Neural progenitor cell (in vitro differentiated cells): Measurements from ENCODE around the gene MVB12B. TPM values are rescaled to one million over a fixed set of nuclear protein-coding genes. Genes with fewer than 3 reads are reported as not detected.

Experiments used
- DNase-seq: peaks from one replicate; pipeline ENCODE4 v3.0.0-alpha.2; 2016; ENCODE audit warnings: low spot score
- H2AFZ ChIP-seq: fragments of 200-600 bp; sonication (generic); replicated peaks from 2 replicates; pipeline ENCODE4 v1.6.1; 2016; ENCODE audit warnings: antibody characterized with exemption
- H3F3A ChIP-seq: fragments of 200-600 bp; sonication (generic); 2 replicates; pipeline ENCODE4 v1.6.1; 2016; ENCODE audit warnings: antibody characterized with exemption, low read depth
- H3K27ac ChIP-seq: fragments of 200-600 bp; sonication (generic); 2 replicates; pipeline ENCODE4 v1.5.1; 2016; ENCODE audit warnings: mild to moderate bottlenecking
- H3K27me3 ChIP-seq: fragments of 200-600 bp; sonication (generic); 2 replicates; pipeline ENCODE4 v1.6.1; 2016; ENCODE audit warnings: mild to moderate bottlenecking, moderate library complexity
- H3K36me3 ChIP-seq: fragments of 200-600 bp; sonication (generic); 2 replicates; pipeline ENCODE4 v1.5.1; 2016
- H3K4me1 ChIP-seq: fragments of 200-600 bp; sonication (generic); 2 replicates; pipeline ENCODE4 v1.6.1; 2016; ENCODE audit warnings: mixed run types
- H3K4me2 ChIP-seq: fragments of 200-600 bp; sonication (generic); 2 replicates; pipeline ENCODE4 v1.6.1; 2016
- H3K4me3 ChIP-seq: fragments of 200-600 bp; sonication (generic); 2 replicates; pipeline ENCODE4 v1.5.1; 2016
- H3K79me2 ChIP-seq: fragments of 200-600 bp; sonication (generic); 2 replicates; pipeline ENCODE4 v1.6.1; 2016; ENCODE audit warnings: low read depth
- H3K9ac ChIP-seq: fragments of 200-600 bp; sonication (generic); 2 replicates; pipeline ENCODE4 v1.6.1; 2016
- H3K9me3 ChIP-seq: fragments of 200-600 bp; sonication (generic); 2 replicates; pipeline ENCODE4 v1.5.1; 2016; ENCODE audit warnings: low read depth
- H4K20me1 ChIP-seq: fragments of 200-600 bp; sonication (generic); 2 replicates; pipeline ENCODE4 v1.6.1; 2016; ENCODE audit warnings: low read depth
- H3K27ac Mint-ChIP-seq: 3 replicates; pipeline ENCODE4 v1.8.0; 2021; ENCODE audit warnings: mixed read lengths
- H3K27me3 Mint-ChIP-seq: 2 replicates; pipeline ENCODE4 v1.8.0; 2022; ENCODE audit warnings: low read depth, mild to moderate bottlenecking, inconsistent platforms, moderate library complexity, mixed read lengths; ENCODE audit not compliant: insufficient read depth
- H3K36me3 Mint-ChIP-seq: 3 replicates; pipeline ENCODE4 v1.8.0; 2021; ENCODE audit warnings: mixed read lengths
- H3K4me1 Mint-ChIP-seq: 3 replicates; pipeline ENCODE4 v1.8.0; 2021; ENCODE audit warnings: mixed read lengths
- H3K4me3 Mint-ChIP-seq: 3 replicates; pipeline ENCODE4 v1.8.0; 2021; ENCODE audit warnings: mild to moderate bottlenecking, moderate library complexity, mixed read lengths
- H3K9me3 Mint-ChIP-seq: 3 replicates; pipeline ENCODE4 v1.8.0; 2020; ENCODE audit warnings: mixed read lengths
- EZH2 ChIP-seq: fragments of 200-600 bp; sonication (generic); IDR thresholded peaks from 2 replicates; pipeline ENCODE4 v1.6.1; 2017; ENCODE audit warnings: antibody characterized with exemption, mild to moderate bottlenecking, moderate library complexity
- EZH2phosphoT487 ChIP-seq: fragments of 200-600 bp; sonication (generic); IDR thresholded peaks from 2 replicates; pipeline ENCODE4 v1.6.1; 2017; ENCODE audit warnings: antibody characterized with exemption
- total RNA-seq: library from RNA; depleted of rRNA; stranded (reverse); fragments of >200 nt; gene quantifications from 2 replicates; pipeline ENCODE4 v1.2.3, GENCODE V29; 2015; ENCODE audit warnings: low replicate concordance
- TF ChIP-seq, protein P1 (sequence below): fragments of 200-600 bp; sonication (generic); IDR thresholded peaks from 2 replicates; pipeline ENCODE4 v1.5.1; 2017; ENCODE audit warnings: antibody characterized with exemption, mild to moderate bottlenecking

Gene MVB12B
- total RNA-seq, 1 donor from 2014 or later, result 16.1 TPM

DNA sequence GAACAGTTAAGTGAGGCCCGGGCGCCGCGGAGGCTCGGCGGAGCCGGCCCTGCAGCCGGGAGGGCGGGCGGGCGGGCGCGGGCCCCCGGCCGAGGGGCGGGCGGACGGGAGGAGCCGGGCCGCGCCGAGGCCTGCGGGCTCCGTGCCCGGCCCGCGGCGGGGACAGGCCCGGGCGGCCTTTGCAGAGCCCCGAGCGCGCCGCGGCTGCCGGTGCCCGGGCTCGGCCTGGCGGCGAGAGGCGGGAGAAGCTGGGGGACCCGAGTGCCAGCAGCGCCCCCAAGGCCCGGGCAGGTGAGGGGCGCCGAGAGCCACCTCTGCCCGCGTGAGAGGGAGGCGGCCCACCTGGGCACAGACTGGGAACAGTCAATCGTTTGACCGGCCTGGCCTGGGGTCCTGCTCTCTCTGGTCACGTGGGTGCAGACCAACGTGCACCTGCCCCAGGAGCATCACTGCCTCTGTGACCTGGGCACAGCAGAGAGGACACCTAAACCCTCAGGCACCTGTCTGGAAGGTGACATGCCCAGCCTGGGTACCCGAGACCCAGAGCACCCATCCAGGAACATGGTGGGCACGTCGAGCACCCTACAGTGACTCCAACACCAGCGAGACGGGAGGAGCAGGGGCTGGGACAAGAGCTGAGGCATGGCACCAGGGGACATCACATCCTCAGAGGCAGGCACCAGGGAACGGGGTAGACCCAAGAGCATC lies 531 bp downstream of the MVB12B start:
- Histone ChIP-seq H3K4me1 (peaks cover 36% of the 10 kb centered on the region), H3K9ac (no peak overlapping the region), H3K4me3 (peak overlapping the region; percentile 49), H2AFZ (peak overlapping the region; percentile 65), H4K20me1 (peaks cover 10% of the 10 kb centered on the region), H3K79me2 (peaks cover 47% of the 10 kb centered on the region), H3F3A (peaks cover 23% of the 10 kb centered on the region), H3K27ac (no peak overlapping the region), H3K27me3 (no peaks in the 10 kb centered on the region), H3K9me3 (peaks cover 6% of the 10 kb centered on the region), H3K4me2 (peak overlapping the region; percentile 78), H3K36me3 (peaks cover 5% of the 10 kb centered on the region)
- Mint-ChIP-seq H3K4me3 (peak overlapping the region; percentile 88), H3K9me3 (peaks cover 14% of the 10 kb centered on the region), H3K27me3 (peaks cover 5% of the 10 kb centered on the region), H3K4me1 (peaks cover 41% of the 10 kb centered on the region), H3K36me3 (peaks cover 11% of the 10 kb centered on the region), H3K27ac (peak overlapping the region; percentile 89)
- no peak for DNase-seq
- TF ChIP-seq EZH2phosphoT487, result no peak
- TF ChIP-seq, protein P1, sequence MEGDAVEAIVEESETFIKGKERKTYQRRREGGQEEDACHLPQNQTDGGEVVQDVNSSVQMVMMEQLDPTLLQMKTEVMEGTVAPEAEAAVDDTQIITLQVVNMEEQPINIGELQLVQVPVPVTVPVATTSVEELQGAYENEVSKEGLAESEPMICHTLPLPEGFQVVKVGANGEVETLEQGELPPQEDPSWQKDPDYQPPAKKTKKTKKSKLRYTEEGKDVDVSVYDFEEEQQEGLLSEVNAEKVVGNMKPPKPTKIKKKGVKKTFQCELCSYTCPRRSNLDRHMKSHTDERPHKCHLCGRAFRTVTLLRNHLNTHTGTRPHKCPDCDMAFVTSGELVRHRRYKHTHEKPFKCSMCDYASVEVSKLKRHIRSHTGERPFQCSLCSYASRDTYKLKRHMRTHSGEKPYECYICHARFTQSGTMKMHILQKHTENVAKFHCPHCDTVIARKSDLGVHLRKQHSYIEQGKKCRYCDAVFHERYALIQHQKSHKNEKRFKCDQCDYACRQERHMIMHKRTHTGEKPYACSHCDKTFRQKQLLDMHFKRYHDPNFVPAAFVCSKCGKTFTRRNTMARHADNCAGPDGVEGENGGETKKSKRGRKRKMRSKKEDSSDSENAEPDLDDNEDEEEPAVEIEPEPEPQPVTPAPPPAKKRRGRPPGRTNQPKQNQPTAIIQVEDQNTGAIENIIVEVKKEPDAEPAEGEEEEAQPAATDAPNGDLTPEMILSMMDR, result peak; percentile 12
- TF ChIP-seq EZH2, result no peak

DNA sequence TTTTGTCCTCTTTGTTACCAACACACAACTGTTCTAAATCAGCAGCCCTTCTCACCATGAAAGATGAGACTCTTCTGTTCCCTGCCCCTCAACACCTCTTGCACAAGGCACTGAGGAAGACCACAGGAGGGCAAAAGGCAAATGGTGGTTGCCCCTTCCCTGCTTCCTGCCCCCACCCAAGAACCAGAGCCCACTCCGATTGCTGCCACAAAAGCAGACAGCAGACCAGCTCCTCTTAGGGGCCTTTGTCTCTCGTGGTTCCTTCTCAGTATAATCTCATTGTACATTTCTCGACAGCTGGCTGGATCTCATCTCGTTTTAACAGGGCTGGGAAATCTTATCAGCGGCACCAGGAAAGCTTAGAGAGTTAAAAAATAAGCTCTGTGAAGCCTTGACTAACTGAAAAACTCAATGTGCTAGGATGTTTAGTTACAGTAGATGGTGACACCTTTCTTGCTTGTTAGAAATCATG lies 1.1 kb downstream of the MVB12B start:
- Histone ChIP-seq H2AFZ (peak overlapping the region; percentile 65), H4K20me1 (peaks cover 16% of the 10 kb centered on the region), H3K4me2 (peak overlapping the region; percentile 78), H3K9ac (no peak overlapping the region), H3K9me3 (peaks cover 6% of the 10 kb centered on the region), H3K27ac (no peak overlapping the region), H3K4me1 (peaks cover 41% of the 10 kb centered on the region), H3K4me3 (peak overlapping the region; percentile 49), H3K36me3 (peaks cover 5% of the 10 kb centered on the region), H3K27me3 (no peaks in the 10 kb centered on the region), H3K79me2 (peaks cover 53% of the 10 kb centered on the region), H3F3A (peaks cover 23% of the 10 kb centered on the region)
- peak; percentile 35 for DNase-seq
- TF ChIP-seq EZH2phosphoT487, result no peak
- TF ChIP-seq, protein P1, result no peak
- TF ChIP-seq EZH2, result no peak
- H3K4me1 Mint-ChIP-seq, result peaks cover 47% of the 10 kb centered on the region
- peak overlapping the region; percentile 89 for H3K27ac Mint-ChIP-seq
- peak overlapping the region; percentile 88 for H3K4me3 Mint-ChIP-seq
- H3K9me3 Mint-ChIP-seq, result peaks cover 13% of the 10 kb centered on the region
- H3K36me3 Mint-ChIP-seq, result peaks cover 12% of the 10 kb centered on the region
- peaks cover 5% of the 10 kb centered on the region for H3K27me3 Mint-ChIP-seq

- peaks cover 20% of the 10 kb centered on the region for H4K20me1 ChIP-seq
- H3K4me1 ChIP-seq, result peaks cover 42% of the 10 kb centered on the region
- H3K27me3 ChIP-seq, result no peaks in the 10 kb centered on the region
- Mint-ChIP-seq H3K27me3 (peaks cover 5% of the 10 kb centered on the region), H3K36me3 (peaks cover 14% of the 10 kb centered on the region), H3K9me3 (peaks cover 9% of the 10 kb centered on the region), H3K27ac (no peak overlapping the region), H3K4me1 (peaks cover 49% of the 10 kb centered on the region), H3K4me3 (peak overlapping the region; percentile 88)
- no peak overlapping the region for H2AFZ ChIP-seq
- H3K4me3 ChIP-seq, result no peak overlapping the region
- H3K27ac ChIP-seq, result no peak overlapping the region
- H3K9me3 ChIP-seq, result peaks cover 6% of the 10 kb centered on the region
- no peak overlapping the region for H3K9ac ChIP-seq
- DNase-seq, result no peak
- no peak for TF ChIP-seq EZH2
- no peak for TF ChIP-seq EZH2phosphoT487
- TF ChIP-seq, protein P1, result no peak
- peaks cover 5% of the 10 kb centered on the region for H3K36me3 ChIP-seq
- peak overlapping the region; percentile 78 for H3K4me2 ChIP-seq
- H3K79me2 ChIP-seq, result peaks cover 59% of the 10 kb centered on the region
- peaks cover 23% of the 10 kb centered on the region for H3F3A ChIP-seq
Observed at GRCh38 chr9:126328407-126328806, 1.8 kb downstream of the MVB12B start.
